Endothelial cell of umbilical vein (primary cell): ENCODE measurements around the gene GPBP1L1. TPM values are rescaled to one million over a fixed set of nuclear protein-coding genes. Genes with fewer than 3 reads are reported as not detected.

Source experiments
- BruUV-seq: library from RNA; stranded (reverse); fragments of 400-500 nt; replicated peaks from 2 replicates; lab custom pipeline; 2021; lab: Mats Ljungman, UMichigan
- CTCF ChIA-PET: fragments of 300-600, 350-600 bp; sonication (Branson Sonifier 250); formaldehyde crosslinking; loops from one replicate; lab custom pipeline; 2021; ENCODE audit warnings: antibody characterized with exemption, inconsistent platforms; lab: Charles Lee
- POLR2A ChIA-PET: fragments of 300-600, 350-600 bp; sonication (Branson Sonifier 250); formaldehyde crosslinking; loops from one replicate; lab custom pipeline; 2021; ENCODE audit warnings: antibody characterized with exemption, inconsistent platforms; lab: Charles Lee
- DNase-seq: peaks from one replicate; pipeline ENCODE4 v3.0.0-alpha.2; 2011; ENCODE audit warnings: low read depth, low spot score
- FAIRE-seq: peaks from 2 replicates; lab custom pipeline; 2011; peaks lifted over from hg19 to GRCh38; lab: Jason Lieb, UNC
- H2AFZ ChIP-seq: 2 replicates; pipeline ENCODE4 v1.6.0; 2012; ENCODE audit warnings: low read depth, low read length, control low read depth, inconsistent platforms
- H3K27ac ChIP-seq: 2 replicates; pipeline ENCODE4 v1.5.1; 2011; ENCODE audit warnings: low read depth, mild to moderate bottlenecking, control low read depth, low read length, moderate library complexity; ENCODE audit not compliant: insufficient read depth
- H3K27me3 ChIP-seq, 2 experiments: 2 replicates each; pipeline versions ENCODE4 v1.6.0 to v1.6.1; 2011; ENCODE audit warnings: low read length in 2 of 2, mixed read lengths in 1 of 2; ENCODE audit not compliant: control insufficient read depth in 2 of 2, insufficient read depth in 2 of 2
- H3K36me3 ChIP-seq, 2 experiments: 2 replicates in 1 of 2; 3 replicates in 1 of 2; pipeline ENCODE4 v1.5.1; 2011; ENCODE audit warnings: low read length in 2 of 2, mild to moderate bottlenecking in 1 of 2, moderate library complexity in 1 of 2; ENCODE audit not compliant: control insufficient read depth in 2 of 2, insufficient read depth in 2 of 2; ENCODE audit errors: extremely low read depth in 1 of 2
- H3K4me1 ChIP-seq: 3 replicates; pipeline ENCODE4 v1.5.1; 2011; ENCODE audit warnings: mild to moderate bottlenecking, low read length; ENCODE audit not compliant: control insufficient read depth, insufficient read depth; ENCODE audit errors: extremely low read depth
- H3K4me2 ChIP-seq: 2 replicates; pipeline ENCODE4 v1.6.1; 2011; ENCODE audit warnings: low read length, control low read depth, mixed read lengths; ENCODE audit not compliant: insufficient read depth
- H3K4me3 ChIP-seq, 3 experiments: fragments of 200-600 bp in 1 of 3; sonication (generic), shearing (Covaris generic) in 1 of 3; replicated peaks in 1 of 3; 2 replicates each; pipeline ENCODE4 v1.5.1; 2011 to 2016; ENCODE audit warnings: control low read depth in 3 of 3, low read length in 3 of 3, mild to moderate bottlenecking in 2 of 3, inconsistent platforms in 1 of 3, low read depth in 1 of 3, moderate library complexity in 1 of 3; ENCODE audit not compliant: insufficient read depth in 1 of 3
- H3K79me2 ChIP-seq: 2 replicates; pipeline ENCODE4 v1.6.0; 2012; ENCODE audit warnings: low read length, inconsistent platforms; ENCODE audit not compliant: control insufficient read depth, insufficient read depth
- H3K9ac ChIP-seq: replicated peaks from 2 replicates; pipeline ENCODE3; 2011; ENCODE audit warnings: low read length, control low read depth; ENCODE audit not compliant: insufficient read depth; ENCODE audit errors: extremely low read depth
- H3K9me1 ChIP-seq: replicated peaks from 3 replicates; pipeline ENCODE4 v1.6.0; 2011; ENCODE audit warnings: mild to moderate bottlenecking, low read length; ENCODE audit not compliant: control insufficient read depth, insufficient read depth; ENCODE audit errors: extremely low read depth
- H3K9me3 ChIP-seq: replicated peaks from 2 replicates; pipeline ENCODE4 v1.5.1; 2012; ENCODE audit warnings: low read length, inconsistent platforms; ENCODE audit not compliant: control insufficient read depth, insufficient read depth
- H4K20me1 ChIP-seq: replicated peaks from 2 replicates; pipeline ENCODE3; 2011; ENCODE audit warnings: mild to moderate bottlenecking, low read length; ENCODE audit not compliant: control insufficient read depth, insufficient read depth; ENCODE audit errors: extremely low read depth
- EZH2 ChIP-seq: IDR thresholded peaks from 2 replicates; pipeline ENCODE4 v1.6.1; 2012; ENCODE audit warnings: borderline replicate concordance, low read depth, mild to moderate bottlenecking, moderate library complexity, low read length, inconsistent platforms; ENCODE audit not compliant: severe bottlenecking
- FOS ChIP-seq: IDR thresholded peaks from 2 replicates; pipeline ENCODE4 v1.6.1; 2011; ENCODE audit warnings: mild to moderate bottlenecking, low read length, moderate library complexity, borderline replicate concordance; ENCODE audit not compliant: insufficient read depth
- GATA2 ChIP-seq: IDR thresholded peaks from 2 replicates; pipeline ENCODE4 v1.7.0; 2011; ENCODE audit warnings: low read depth, mild to moderate bottlenecking, moderate library complexity, mixed read lengths, low read length; ENCODE audit not compliant: insufficient read length, insufficient read depth
- JUN ChIP-seq: IDR thresholded peaks from 2 replicates; pipeline ENCODE4 v1.6.1; 2011; ENCODE audit warnings: borderline replicate concordance, low read depth; ENCODE audit not compliant: insufficient read length, insufficient read depth
- MYC ChIP-seq: IDR thresholded peaks from one replicate; pipeline ENCODE4 v1.6.1; 2011; ENCODE audit warnings: mild to moderate bottlenecking, low read depth, low read length
- POLR2A ChIP-seq: IDR thresholded peaks from 2 replicates; pipeline ENCODE4 v1.6.1; 2012; ENCODE audit warnings: low read depth, mild to moderate bottlenecking, control low read depth, low read length
- POLR2AphosphoS5 ChIP-seq: IDR thresholded peaks from 2 replicates; pipeline ENCODE4 v1.6.1; 2012; ENCODE audit warnings: low read depth, mild to moderate bottlenecking, control low read depth, low read length, moderate library complexity; ENCODE audit not compliant: insufficient read depth
- dilution Hi-C: fragments of 300-500 bp; cut with MboI; formaldehyde crosslinking; loops from one replicate; pipeline ENCODE4 v1.15.0; 2019; ENCODE audit warnings: low sequenced_read_pairs; ENCODE audit not compliant: extremely low pct_ligation_motif_present
- intact Hi-C: fragments of 100-400 bp; cut with micrococcal nuclease; formaldehyde crosslinking; loops from one replicate; pipeline ENCODE4 v1.10.0; 2022
- polyA plus RNA-seq, 4 experiments: library from polyadenylated mRNA; depleted of rRNA in 3 of 4; stranded (reverse) in 3 of 4; unstranded in 1 of 4; fragments of >200 nt; gene quantifications; 2 replicates each; pipeline versions ENCODE4 v1.2.1 to v1.2.3, GENCODE V29; 2011 to 2012; ENCODE audit warnings: missing spikeins in 1 of 4
- total RNA-seq: library from RNA; stranded (reverse); gene quantifications from 2 replicates; pipeline ENCODE4 v1.2.3, GENCODE V29; 2021
- TF ChIP-seq, protein P1 (sequence below): IDR thresholded peaks from 2 replicates; pipeline ENCODE4 v1.6.1; 2011; ENCODE audit not compliant: insufficient read depth, insufficient read length
- TF ChIP-seq, protein P2 (sequence below), 2 donors: IDR thresholded peaks; 1 replicate in 1 of 2; 2 replicates in 1 of 2; pipeline ENCODE4 v1.5.1; 2011; ENCODE audit warnings: low read length in 2 of 2, mild to moderate bottlenecking in 2 of 2, moderate library complexity in 2 of 2, control low read depth in 1 of 2, inconsistent platforms in 1 of 2, low read depth in 1 of 2; ENCODE audit not compliant: insufficient read depth in 1 of 2; ENCODE audit errors: extremely low read depth in 1 of 2

Gene GPBP1L1
- total and polyA plus RNA-seq, 2 donors (not counting 3 experiments of a cell fraction or from before 2014, with no cell fraction given), result 35.0 to 89.7 TPM

DNA sequence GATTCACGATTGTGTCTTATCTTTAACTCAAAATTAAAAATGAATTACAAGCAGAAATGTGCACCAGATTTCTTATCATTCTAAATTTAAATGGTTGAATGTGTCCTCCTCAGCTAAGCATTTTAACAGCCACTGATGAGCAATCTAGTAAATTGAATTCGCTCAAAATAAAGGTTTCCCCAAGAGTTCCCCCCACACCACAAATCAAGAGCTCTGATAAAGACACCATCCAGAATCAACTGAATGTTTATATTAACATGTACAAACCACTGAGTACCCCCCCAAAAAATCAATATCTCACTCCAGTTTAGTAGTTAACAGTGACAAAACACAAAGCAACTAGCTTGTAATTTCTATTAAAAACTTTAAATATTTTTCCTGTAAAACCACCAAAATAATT, 1.9 kb downstream of the GPBP1L1 start:
- Histone ChIP-seq H3K79me2 (peaks cover 80% of the 10 kb centered on the region), H3K9me3 (no peaks in the 10 kb centered on the region), H3K4me1 (peaks cover 38% of the 10 kb centered on the region), H3K27ac (no peak overlapping the region), H4K20me1 (peaks cover 2% of the 10 kb centered on the region), H3K36me3 (no peaks in the 10 kb centered on the region), H3K4me3 (peak overlapping the region in 1 of 3 experiments; percentile 99), H3K9ac (peak overlapping the region; percentile 75), H3K9me1 (no peaks in the 10 kb centered on the region), H3K27me3 (no peaks in the 10 kb centered on the region), H3K4me2 (peak overlapping the region; percentile 96), H2AFZ (no peak overlapping the region)
- no peak for DNase-seq
- POLR2A ChIA-PET, result no interaction called here
- CTCF ChIA-PET, result interaction anchor here (0.8 kb wide), 1 partner anchor 159 kb away, joined by 3 read pairs; no protein-coding TSS in a partner anchor
- no peak for TF ChIP-seq MYC
- TF ChIP-seq POLR2A, result no peak
- no peak for TF ChIP-seq JUN
- TF ChIP-seq, protein P1, sequence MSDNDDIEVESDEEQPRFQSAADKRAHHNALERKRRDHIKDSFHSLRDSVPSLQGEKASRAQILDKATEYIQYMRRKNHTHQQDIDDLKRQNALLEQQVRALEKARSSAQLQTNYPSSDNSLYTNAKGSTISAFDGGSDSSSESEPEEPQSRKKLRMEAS, result no peak
- TF ChIP-seq FOS, result no peak
- TF ChIP-seq, protein P2, sequence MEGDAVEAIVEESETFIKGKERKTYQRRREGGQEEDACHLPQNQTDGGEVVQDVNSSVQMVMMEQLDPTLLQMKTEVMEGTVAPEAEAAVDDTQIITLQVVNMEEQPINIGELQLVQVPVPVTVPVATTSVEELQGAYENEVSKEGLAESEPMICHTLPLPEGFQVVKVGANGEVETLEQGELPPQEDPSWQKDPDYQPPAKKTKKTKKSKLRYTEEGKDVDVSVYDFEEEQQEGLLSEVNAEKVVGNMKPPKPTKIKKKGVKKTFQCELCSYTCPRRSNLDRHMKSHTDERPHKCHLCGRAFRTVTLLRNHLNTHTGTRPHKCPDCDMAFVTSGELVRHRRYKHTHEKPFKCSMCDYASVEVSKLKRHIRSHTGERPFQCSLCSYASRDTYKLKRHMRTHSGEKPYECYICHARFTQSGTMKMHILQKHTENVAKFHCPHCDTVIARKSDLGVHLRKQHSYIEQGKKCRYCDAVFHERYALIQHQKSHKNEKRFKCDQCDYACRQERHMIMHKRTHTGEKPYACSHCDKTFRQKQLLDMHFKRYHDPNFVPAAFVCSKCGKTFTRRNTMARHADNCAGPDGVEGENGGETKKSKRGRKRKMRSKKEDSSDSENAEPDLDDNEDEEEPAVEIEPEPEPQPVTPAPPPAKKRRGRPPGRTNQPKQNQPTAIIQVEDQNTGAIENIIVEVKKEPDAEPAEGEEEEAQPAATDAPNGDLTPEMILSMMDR (IDR thresholded peaks at IDR 0.05; ENCODE audit: extremely low read depth in 1 of 2, insufficient read depth in 1 of 2, low read depth in 1 of 2, low read length in 2 of 2), result no peak
- TF ChIP-seq GATA2, result no peak
- no peak for TF ChIP-seq POLR2AphosphoS5
- TF ChIP-seq EZH2, result no peak
- intact Hi-C loops, result loop anchor here (10.0 kb wide), 2 partner anchors 540 to 880 kb away; partner anchors contain the start of genes BTBD19, DYNLT4 and PLK3
- dilution Hi-C loops, result no loop called here
- BruUV-seq, result no TSS peak
- FAIRE-seq, result no peak
